Measurements from ENCODE around the gene PPARG.
A peak's percentile ranks its signal among the peaks of the same experiment; 100 is the strongest.

Gene PPARG

GRCh38 chr3:12409684-12410596, 121.1 kb downstream of the PPARG start:
- no peak for DNase-seq (ENCODE audit: low read depth in 4 of 4, low spot score in 1 of 4)

GRCh38 chr3:12413721-12414255, 124.9 kb downstream of the PPARG start:
- no peak for DNase-seq (ENCODE audit: low read depth in 4 of 4, low spot score in 1 of 4)

GRCh38 chr3:12415014-12415680, 126.3 kb downstream of the PPARG start:
- no peak for DNase-seq (ENCODE audit: low read depth in 4 of 4, low spot score in 1 of 4)

- DNase-seq (ENCODE audit: low read depth in 4 of 4, low spot score in 1 of 4): no peak
These were observed 127.9 kb downstream of the PPARG start for GRCh38 chr3:12416731-12417130.

DNA sequence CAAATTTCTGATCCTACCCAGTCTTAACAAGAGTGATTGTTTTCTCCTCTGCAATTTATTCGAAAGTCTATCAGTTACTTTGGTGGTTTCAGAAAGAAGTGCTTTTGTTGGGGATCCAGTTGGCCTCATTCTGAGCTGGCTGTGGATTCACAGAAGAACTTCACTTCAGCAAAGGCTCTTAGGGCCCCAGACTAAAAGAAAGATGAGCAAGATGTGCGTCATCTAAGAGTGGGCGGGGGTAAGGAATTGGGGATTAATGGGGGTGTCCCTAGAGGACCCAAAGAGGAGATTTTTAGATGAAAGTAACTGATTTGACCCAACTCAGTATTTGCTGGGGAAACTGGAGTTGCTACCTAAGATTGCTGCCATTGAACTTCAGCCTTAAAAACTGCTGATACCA, 131.5 kb downstream of the PPARG start:
- DNase-seq (ENCODE audit: low read depth in 4 of 4, low spot score in 1 of 4): peak in 2 of 4 experiments; percentile 15 to 32

- DNase-seq (ENCODE audit: low read depth in 4 of 4, low spot score in 1 of 4): no peak
These were observed 132.3 kb downstream of the PPARG start for GRCh38 chr3:12421132-12421531.

GRCh38 chr3:12423131-12423530, 134.3 kb downstream of the PPARG start:
- DNase-seq (ENCODE audit: low read depth in 4 of 4, low spot score in 1 of 4): no peak

- DNase-seq (ENCODE audit: low read depth in 4 of 4, low spot score in 1 of 4): peak in 2 of 4 experiments; percentile 12 to 27
These were observed 135.2 kb downstream of the PPARG start for GRCh38 chr3:12423918-12424630.

- no peak for DNase-seq (ENCODE audit: low read depth in 4 of 4, low spot score in 1 of 4)
These were observed 135.9 kb downstream of the PPARG start for GRCh38 chr3:12424635-12425319.

GRCh38 chr3:12425850-12426579, 137.1 kb downstream of the PPARG start:
- DNase-seq (ENCODE audit: low read depth in 4 of 4, low spot score in 1 of 4): no peak

GRCh38 chr3:12427551-12427950, 138.7 kb downstream of the PPARG start:
- no peak for DNase-seq (ENCODE audit: low read depth in 4 of 4, low spot score in 1 of 4)

- DNase-seq (ENCODE audit: low read depth in 4 of 4, low spot score in 1 of 4): no peak
These were observed 139.3 kb downstream of the PPARG start for GRCh38 chr3:12428126-12428525.

- no peak for DNase-seq (ENCODE audit: low read depth in 4 of 4, low spot score in 1 of 4)
These were observed 141.2 kb downstream of the PPARG start for GRCh38 chr3:12430086-12430485.

- no peak for DNase-seq (ENCODE audit: low read depth in 4 of 4, low spot score in 1 of 4)
These were observed 145.0 kb downstream of the PPARG start for GRCh38 chr3:12433823-12434222.

GRCh38 chr3:12436514-12437220, 147.8 kb downstream of the PPARG start:
- DNase-seq (ENCODE audit: low read depth in 4 of 4, low spot score in 1 of 4): no peak

- no peak for DNase-seq (ENCODE audit: low read depth in 4 of 4, low spot score in 1 of 4)
These were observed 148.3 kb downstream of the PPARG start for GRCh38 chr3:12437221-12437605.

GRCh38 chr3:12437861-12438260, 149.0 kb downstream of the PPARG start:
- no peak for DNase-seq (ENCODE audit: low read depth in 4 of 4, low spot score in 1 of 4)

DNA sequence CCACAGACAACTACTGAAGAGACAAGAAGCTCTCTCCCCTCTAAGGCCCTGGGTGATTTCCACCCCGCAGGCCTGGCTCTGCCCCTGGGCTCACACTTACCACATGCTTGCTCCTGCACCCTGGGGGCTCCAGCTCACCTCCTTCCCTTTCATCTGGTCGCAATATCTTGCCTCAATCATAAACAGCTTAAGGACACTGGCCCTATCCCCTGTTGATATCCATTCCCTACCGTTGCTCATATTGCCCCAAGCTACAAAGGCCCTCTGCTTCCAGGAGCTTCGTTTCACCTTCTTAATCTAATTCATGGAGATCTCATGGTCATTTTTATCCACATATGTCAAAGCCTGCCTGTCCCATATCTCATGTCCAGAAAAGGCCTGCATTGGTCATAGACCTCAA, 149.4 kb downstream of the PPARG start:
- no peak for DNase-seq (ENCODE audit: low read depth in 4 of 4, low spot score in 1 of 4)

GRCh38 chr3:12439161-12439940, 150.5 kb downstream of the PPARG start:
- no peak for DNase-seq (ENCODE audit: low read depth in 4 of 4, low spot score in 1 of 4)

All from stimulated activated CD4-positive, alpha-beta T cell treated with anti-CD3 and anti-CD28 coated beads, Interleukin-1b, Interleukin-23, amount 100 ng/mL, for 24 hours (primary cell).